ENCODE data around the gene SEMA5B.

SEMA5B gene

GRCh38 chr3:122932251-122932967, 95.2 kb downstream of the SEMA5B start:
- H3K9ac ChIP-seq: no peak overlapping the region
- no peak overlapping the region for H3K4me2 ChIP-seq
- H4K20me1 ChIP-seq: no peaks in the 10 kb centered on the region
- H3K36me3 ChIP-seq: no peaks in the 10 kb centered on the region
- no peak for TF ChIP-seq Cebpa-rat (IDR thresholded peaks at IDR 0.05)
- no peaks in the 10 kb centered on the region for H3K27me3 ChIP-seq
- H3K27ac ChIP-seq: no peak overlapping the region
- H3K4me1 ChIP-seq: no peaks in the 10 kb centered on the region
- H3K4me3 ChIP-seq: no peak overlapping the region
- no peaks in the 10 kb centered on the region for H3K9me3 ChIP-seq

- no peak overlapping the region for H3K4me3 ChIP-seq
- no peak overlapping the region for H3K9ac ChIP-seq
- no peaks in the 10 kb centered on the region for H3K27me3 ChIP-seq
- H3K4me2 ChIP-seq: no peak overlapping the region
- H3K36me3 ChIP-seq: no peaks in the 10 kb centered on the region
- H3K27ac ChIP-seq: no peak overlapping the region
- no peaks in the 10 kb centered on the region for H3K4me1 ChIP-seq
- no peaks in the 10 kb centered on the region for H4K20me1 ChIP-seq
- TF ChIP-seq Cebpa-rat (IDR thresholded peaks at IDR 0.05): no peak
- no peaks in the 10 kb centered on the region for H3K9me3 ChIP-seq
These were observed 95.9 kb downstream of the SEMA5B start for GRCh38 chr3:122931636-122932035.

GRCh38 chr3:122930063-122930997, 97.2 kb downstream of the SEMA5B start:
- Histone ChIP-seq H3K27me3 (no peaks in the 10 kb centered on the region), H3K4me2 (no peak overlapping the region), H3K9me3 (no peaks in the 10 kb centered on the region), H4K20me1 (no peaks in the 10 kb centered on the region), H3K9ac (no peak overlapping the region), H3K4me1 (no peaks in the 10 kb centered on the region), H3K4me3 (no peak overlapping the region), H3K36me3 (no peaks in the 10 kb centered on the region), H3K27ac (no peak overlapping the region)
- TF ChIP-seq Cebpa-rat (IDR thresholded peaks at IDR 0.05): no peak

- Histone ChIP-seq H3K27ac (no peak overlapping the region), H4K20me1 (no peaks in the 10 kb centered on the region), H3K4me2 (no peak overlapping the region), H3K27me3 (no peaks in the 10 kb centered on the region), H3K36me3 (no peaks in the 10 kb centered on the region), H3K4me1 (peaks cover 5% of the 10 kb centered on the region), H3K9me3 (no peaks in the 10 kb centered on the region), H3K9ac (no peak overlapping the region), H3K4me3 (no peak overlapping the region)
- no peak for TF ChIP-seq Cebpa-rat (IDR thresholded peaks at IDR 0.05)
These were observed 98.1 kb downstream of the SEMA5B start for GRCh38 chr3:122929188-122930062.

GRCh38 chr3:122928396-122929187, 99.0 kb downstream of the SEMA5B start:
- Histone ChIP-seq H3K4me3 (no peak overlapping the region), H3K4me2 (no peak overlapping the region), H3K36me3 (no peaks in the 10 kb centered on the region), H4K20me1 (no peaks in the 10 kb centered on the region), H3K27me3 (peaks cover under 1% of the 10 kb centered on the region; the same call in 1 of the 2 replicates), H3K27ac (no peak overlapping the region), H3K9ac (no peak overlapping the region), H3K4me1 (peaks cover 13% of the 10 kb centered on the region), H3K9me3 (no peaks in the 10 kb centered on the region)
- no peak for TF ChIP-seq Cebpa-rat (IDR thresholded peaks at IDR 0.05)

GRCh38 chr3:122927726-122928125, 99.8 kb downstream of the SEMA5B start:
- Histone ChIP-seq H3K4me1 (peaks cover 17% of the 10 kb centered on the region), H3K36me3 (no peaks in the 10 kb centered on the region), H3K4me3 (no peak overlapping the region), H3K4me2 (no peak overlapping the region), H4K20me1 (no peaks in the 10 kb centered on the region), H3K27ac (no peak overlapping the region), H3K27me3 (peaks cover 9% of the 10 kb centered on the region), H3K9me3 (no peaks in the 10 kb centered on the region), H3K9ac (no peak overlapping the region)
- no peak for TF ChIP-seq Cebpa-rat (IDR thresholded peaks at IDR 0.05)

- Histone ChIP-seq H3K27ac (no peak overlapping the region), H3K4me2 (no peak overlapping the region), H3K36me3 (no peaks in the 10 kb centered on the region), H3K27me3 (peaks cover 18% of the 10 kb centered on the region), H3K9ac (no peak overlapping the region), H4K20me1 (no peaks in the 10 kb centered on the region), H3K9me3 (peaks cover 7% of the 10 kb centered on the region; the same call in 1 of the 2 replicates), H3K4me1 (peaks cover 17% of the 10 kb centered on the region), H3K4me3 (no peak overlapping the region)
- TF ChIP-seq Cebpa-rat (IDR thresholded peaks at IDR 0.05): no peak
These were observed 100.8 kb downstream of the SEMA5B start for GRCh38 chr3:122926811-122927210.

- no peak overlapping the region for H3K27ac ChIP-seq
- H4K20me1 ChIP-seq: no peaks in the 10 kb centered on the region
- H3K27me3 ChIP-seq: peaks cover 23% of the 10 kb centered on the region
- no peak for TF ChIP-seq Cebpa-rat (IDR thresholded peaks at IDR 0.05)
- peaks cover 10% of the 10 kb centered on the region; the same call in 1 of the 2 replicates for H3K9me3 ChIP-seq
- no peaks in the 10 kb centered on the region for H3K36me3 ChIP-seq
- peaks cover 17% of the 10 kb centered on the region for H3K4me1 ChIP-seq
- no peak overlapping the region for H3K4me2 ChIP-seq
- H3K9ac ChIP-seq: no peak overlapping the region
- H3K4me3 ChIP-seq: no peak overlapping the region
These were observed 101.2 kb downstream of the SEMA5B start for GRCh38 chr3:122926322-122926721.

- no peak overlapping the region for H3K4me2 ChIP-seq
- peaks cover 29% of the 10 kb centered on the region for H3K27me3 ChIP-seq
These were observed 101.8 kb downstream of the SEMA5B start for GRCh38 chr3:122925756-122926155.

More at GRCh38 chr3:122925756-122926155, 101.8 kb downstream of the SEMA5B start:
- no peak overlapping the region for H3K9ac ChIP-seq
- peaks cover 17% of the 10 kb centered on the region for H3K4me1 ChIP-seq
- peaks cover 10% of the 10 kb centered on the region; the same call in 1 of the 2 replicates for H3K9me3 ChIP-seq
- no peaks in the 10 kb centered on the region for H4K20me1 ChIP-seq
- H3K27ac ChIP-seq: no peak overlapping the region
- H3K36me3 ChIP-seq: no peaks in the 10 kb centered on the region
- TF ChIP-seq Cebpa-rat (IDR thresholded peaks at IDR 0.05): no peak
- H3K4me3 ChIP-seq: no peak overlapping the region

Data from BLaER1 (cell line).